Progenitor cell of endocrine pancreas (in vitro differentiated cells): ENCODE data around the gene LCN10. TPM values are rescaled to one million over a fixed set of nuclear protein-coding genes. Genes with fewer than 3 reads are reported as not detected.

ENCODE experiments used
- DNase-seq: peaks from one replicate; pipeline ENCODE4 v3.0.0; 2021; ENCODE audit warnings: low spot score; ENCODE audit not compliant: unreplicated experiment
- H3K27ac Mint-ChIP-seq: 2 replicates; pipeline ENCODE4 v1.8.0; 2021; ENCODE audit warnings: mild to moderate bottlenecking, moderate library complexity, mixed read lengths
- H3K27me3 Mint-ChIP-seq: 2 replicates; pipeline ENCODE4 v1.8.0; 2021; ENCODE audit warnings: mixed read lengths
- H3K36me3 Mint-ChIP-seq: 2 replicates; pipeline ENCODE4 v1.8.0; 2022; ENCODE audit warnings: mixed read lengths; ENCODE audit not compliant: insufficient read depth
- H3K4me1 Mint-ChIP-seq: 2 replicates; pipeline ENCODE4 v1.8.0; 2021; ENCODE audit warnings: low read depth, mixed read lengths
- H3K4me3 Mint-ChIP-seq: 2 replicates; pipeline ENCODE4 v1.8.0; 2021; ENCODE audit warnings: low read depth, mild to moderate bottlenecking, moderate library complexity, mixed read lengths
- H3K9me3 Mint-ChIP-seq: 2 replicates; pipeline ENCODE4 v1.8.0; 2021; ENCODE audit warnings: low read depth, mixed read lengths
- CTCF ChIP-seq: fragments of 200-600 bp; sonication (generic); IDR thresholded peaks from one replicate; pipeline ENCODE4 v1.5.0; 2021; ENCODE audit warnings: antibody characterized with exemption, mild to moderate bottlenecking; ENCODE audit not compliant: unreplicated experiment
- total RNA-seq: library from RNA; stranded (reverse); gene quantifications from 2 replicates; pipeline ENCODE4 v1.2.1, GENCODE V29; 2021

Gene LCN10
- total RNA-seq, 1 donor from 2014 or later, result not detected

GRCh38 chr9:136721339-136722092 lies 21.2 kb downstream of the LCN10 start:
- no peaks in the 10 kb centered on the region for H3K9me3 Mint-ChIP-seq
- H3K27ac Mint-ChIP-seq, result no peak overlapping the region
- H3K4me1 Mint-ChIP-seq, result peaks cover 13% of the 10 kb centered on the region
- DNase-seq, result no peak
- no peak for TF ChIP-seq CTCF
- no peaks in the 10 kb centered on the region for H3K27me3 Mint-ChIP-seq
- H3K4me3 Mint-ChIP-seq, result no peak overlapping the region
- H3K36me3 Mint-ChIP-seq, result peaks cover 13% of the 10 kb centered on the region

- Mint-ChIP-seq H3K27me3 (no peaks in the 10 kb centered on the region), H3K9me3 (no peaks in the 10 kb centered on the region)
- no peak for DNase-seq
Observed at GRCh38 chr9:136720898-136721338, 21.8 kb downstream of the LCN10 start.

GRCh38 chr9:136720251-136720897 lies 22.4 kb downstream of the LCN10 start:
- Mint-ChIP-seq H3K4me1 (peaks cover 3% of the 10 kb centered on the region), H3K27me3 (no peaks in the 10 kb centered on the region), H3K27ac (no peak overlapping the region), H3K4me3 (no peak overlapping the region), H3K9me3 (no peaks in the 10 kb centered on the region), H3K36me3 (peaks cover 15% of the 10 kb centered on the region)
- TF ChIP-seq CTCF, result no peak
- no peak for DNase-seq

More at GRCh38 chr9:136720898-136721338, 21.8 kb downstream of the LCN10 start:
- Mint-ChIP-seq H3K4me3 (no peak overlapping the region), H3K4me1 (peaks cover 7% of the 10 kb centered on the region), H3K27ac (no peak overlapping the region), H3K36me3 (peaks cover 13% of the 10 kb centered on the region)
- TF ChIP-seq CTCF, result no peak

- no peaks in the 10 kb centered on the region for H3K9me3 Mint-ChIP-seq
Observed at GRCh38 chr9:136719195-136719880, 23.4 kb downstream of the LCN10 start.

More at GRCh38 chr9:136719195-136719880, 23.4 kb downstream of the LCN10 start:
- peaks cover under 1% of the 10 kb centered on the region for H3K4me1 Mint-ChIP-seq
- H3K4me3 Mint-ChIP-seq, result no peak overlapping the region
- H3K27me3 Mint-ChIP-seq, result no peaks in the 10 kb centered on the region
- H3K27ac Mint-ChIP-seq, result no peak overlapping the region
- no peak for DNase-seq
- no peak for TF ChIP-seq CTCF
- H3K36me3 Mint-ChIP-seq, result peaks cover 14% of the 10 kb centered on the region
